HUDEP-2 (cell line): ENCODE results near the gene SHISA7.
"Not testable (repeated sequence)": the region's sequence is repeated elsewhere in the genome, so short reads cannot be mapped to it uniquely, and the experiment has no call there.

Experiments used
- DNase-seq, 76 experiments: peaks; one replicate each; lab custom pipeline; 2025; ENCODE audit not compliant: unreplicated experiment in 76 of 76; lab: John Stamatoyannopoulos, UW

The SHISA7 gene

GRCh38 chr19:55423225-55424005, 19.7 kb downstream of the SHISA7 start:
- no peak for DNase-seq

GRCh38 chr19:55421281-55421680, 21.8 kb downstream of the SHISA7 start:
- DNase-seq: not testable (repeated sequence)

- DNase-seq: no peak
Observed at GRCh38 chr19:55419624-55420236, 23.4 kb downstream of the SHISA7 start.

GRCh38 chr19:55419103-55419502, 24.0 kb downstream of the SHISA7 start:
- DNase-seq: no peak

- peak in 63 of 76 experiments; percentile 21 to 82 (median 54) for DNase-seq
Observed at GRCh38 chr19:55418185-55418584, 24.9 kb downstream of the SHISA7 start.

- DNase-seq: no peak
Observed at GRCh38 chr19:55410168-55410567, 32.9 kb downstream of the SHISA7 start.

- DNase-seq: not testable (repeated sequence)
Observed at GRCh38 chr19:55409179-55409578, 33.9 kb downstream of the SHISA7 start.

GRCh38 chr19:55408533-55408872, 34.6 kb downstream of the SHISA7 start:
- no peak for DNase-seq

- DNase-seq: peak; percentile 90 to 100 (median 99)
Observed at GRCh38 chr19:55407800-55408532, 35.1 kb downstream of the SHISA7 start.

GRCh38 chr19:55407550-55407799, 35.6 kb downstream of the SHISA7 start, which contains the start of gene UBE2S:
Gene UBE2S, minus strand, starts transcription at chr19:55407788. Its CDS starts 199 bp downstream, at chr19:55407589.
- DNase-seq: not testable (repeated sequence)

GRCh38 chr19:55406826-55407549, 36.1 kb downstream of the SHISA7 start:
- DNase-seq: peak in 36 of 76 experiments; percentile 19 to 65 (median 42)

- DNase-seq: no peak
Observed at GRCh38 chr19:55406091-55406825, 36.8 kb downstream of the SHISA7 start.

GRCh38 chr19:55405638-55406037, 37.5 kb downstream of the SHISA7 start:
- DNase-seq: no peak

- DNase-seq: no peak
Observed at GRCh38 chr19:55402509-55402908, 40.6 kb downstream of the SHISA7 start.

GRCh38 chr19:55401390-55401789, 41.7 kb downstream of the SHISA7 start:
- not testable (repeated sequence) for DNase-seq

GRCh38 chr19:55400281-55401087, 42.6 kb downstream of the SHISA7 start:
- no peak for DNase-seq

- DNase-seq: no peak
Observed at GRCh38 chr19:55398200-55398925, 44.7 kb downstream of the SHISA7 start.

- DNase-seq: no peak
Observed at GRCh38 chr19:55392820-55393761, 50.0 kb downstream of the SHISA7 start.
